Measurements from ENCODE around the gene REXO1. TPM values are rescaled to one million over a fixed set of nuclear protein-coding genes. Genes with fewer than 3 reads are reported as not detected.

REXO1 gene
- total and polyA plus RNA-seq, 9 of the 15 experiments (the other 6 are each of a cell fraction or from before 2014, with no cell fraction given): 0.04 to 63.3 (median 15.8) TPM

- DNase-seq (ENCODE audit: extremely low read depth in 1 of 4, low spot score in 3 of 4) (peak in 1 of 4 experiments; percentile 47), FAIRE-seq (peak; percentile 49), ATAC-seq (peak; percentile 2)
- peak overlapping the region; percentile 75 for H3K4me2 ChIP-seq (ENCODE audit: insufficient read depth, low read length)
- WGBS (ENCODE audit: insufficient coverage, low coverage, missing lambda C conversion rate): 27% methylated on average over 35 of the region's 35 CpGs
- H3K9me3 ChIP-seq (replicated peaks; ENCODE audit: control insufficient read depth, insufficient read depth, low read depth, low read length): no peaks in the 10 kb centered on the region
- H3K4me3 ChIP-seq: peak overlapping the region; percentile 20
- peak overlapping the region; percentile 37 to 90; a peak in 3 of 4 replicates for H3K9ac ChIP-seq (ENCODE audit: insufficient read depth in 1 of 2, low read depth in 2 of 2, low read length in 2 of 2)
- H3K27me3 ChIP-seq (ENCODE audit: control insufficient read depth in 2 of 2, insufficient read depth in 2 of 2, low read length in 2 of 2): no peaks in the 10 kb centered on the region
- peaks cover 56% of the 10 kb centered on the region for H4K20me1 ChIP-seq (replicated peaks; ENCODE audit: control insufficient read depth, insufficient read depth, low read length)
- H3K4me1 ChIP-seq (replicated peaks in 1 of 2; ENCODE audit: control insufficient read depth in 2 of 2, insufficient read depth in 2 of 2, low read length in 2 of 2): peaks cover 41 to 99% of the 10 kb centered on the region in 2 experiments
- CTCF ChIA-PET (ENCODE audit: low intra/inter-chr PET ratio): no interaction called here
- BruUV-seq (replicated peaks): no TSS peak
- intact Hi-C loops (cut with micrococcal nuclease): no loop called here
- peaks cover 3% of the 10 kb centered on the region for H3K9me1 ChIP-seq (ENCODE audit: control insufficient read depth, insufficient read depth, low read length)
- in situ Hi-C loops (cut with MboI): no loop called here
- POLR2A ChIA-PET: interaction anchor here (0.5 to 6.6 kb wide), 7 partner anchors 8 to 239 kb away, joined by 3 to 46 read pairs (median 4); no protein-coding TSS in a partner anchor
- H3K79me2 ChIP-seq (ENCODE audit: control insufficient read depth, insufficient read depth, low read length): peaks cover 100% of the 10 kb centered on the region
- peaks cover 54% of the 10 kb centered on the region for H3K36me3 ChIP-seq (ENCODE audit: control insufficient read depth, insufficient read depth, low read length)
- H3K27ac ChIP-seq (ENCODE audit: extremely low read depth, low read depth, low read length): peak overlapping the region; percentile 62; the same call in 2 of the 3 replicates
- H2AFZ ChIP-seq (ENCODE audit: low read depth, low read length): no peak overlapping the region
- TF ChIP-seq POLR2G (IDR thresholded peaks at IDR 0.05; ENCODE audit: low read depth, low read length) (peak; percentile 33), ARID3A (IDR thresholded peaks at IDR 0.05; ENCODE audit: borderline replicate concordance, low read depth, low read length) (no peak), ZFP91 (CRISPR knock-in tag; IDR thresholded peaks at IDR 0.05) (peak; percentile 16; the same call in 1 of the 2 replicates), ZBTB7A (IDR thresholded peaks at IDR 0.05; ENCODE audit: borderline replicate concordance, control insufficient read depth, low read depth, low read length) (0 out of 2 replicates have a peak, but pooled peaks have one; percentile 6), ZNF263 (CRISPR knock-in tag; IDR thresholded peaks at IDR 0.05; ENCODE audit: borderline replicate concordance) (peak; percentile 93), RBBP5 (IDR thresholded peaks at IDR 0.05; ENCODE audit: borderline replicate concordance, insufficient read depth, low read length, poor library complexity, severe bottlenecking) (peak; percentile 57), SP1 (CRISPR knock-in tag; IDR thresholded peaks at IDR 0.05) (peak; percentile 58; the same call in 1 of the 2 replicates), MBD1 (CRISPR knock-in tag; IDR thresholded peaks at IDR 0.05) (0 out of 2 replicates have a peak, but pooled peaks have one; percentile 73), ZFX (CRISPR knock-in tag; IDR thresholded peaks at IDR 0.05) (peak; percentile 61), SMARCA5 (IDR thresholded peaks at IDR 0.05) (no peak), ZFP36 (IDR thresholded peaks at IDR 0.05; ENCODE audit: low read depth, low read length, partially characterized antibody) (no peak), HNRNPLL (IDR thresholded peaks at IDR 0.05; ENCODE audit: low read depth, low read length, poor library complexity, severe bottlenecking) (peak; percentile 96)
Observed at GRCh38 chr19:1841209-1841924, 6.9 kb downstream of the REXO1 start.

Measured in K562 (cell line).